Endodermal cell (in vitro differentiated cells): ENCODE data around the gene CABP1. TPM values are rescaled to one million over a fixed set of nuclear protein-coding genes. Genes with fewer than 3 reads are reported as not detected.

Experiments used
- DNase-seq: peaks from one replicate; pipeline ENCODE4 v3.0.0-alpha.2; 2017
- H3K27ac ChIP-seq: 2 replicates; pipeline ENCODE4 v1.5.1; 2013; ENCODE audit warnings: mild to moderate bottlenecking, low read depth, low read length, moderate library complexity
- H3K27me3 ChIP-seq: 2 replicates; pipeline ENCODE4 v1.6.1; 2013; ENCODE audit warnings: mild to moderate bottlenecking, low read length, moderate library complexity; ENCODE audit not compliant: insufficient read depth, control insufficient read depth, poor library complexity, severe bottlenecking
- H3K36me3 ChIP-seq: 2 replicates; pipeline ENCODE4 v1.7.0; 2013; ENCODE audit warnings: mild to moderate bottlenecking, low read length, moderate library complexity; ENCODE audit not compliant: control insufficient read depth, insufficient read depth
- H3K4me1 ChIP-seq: one replicate; pipeline ENCODE4 v1.7.0; 2013; ENCODE audit warnings: low read length; ENCODE audit not compliant: control insufficient read depth, insufficient read depth
- H3K4me3 ChIP-seq: 2 replicates; pipeline ENCODE4 v1.5.1; 2013; ENCODE audit warnings: mild to moderate bottlenecking, low read length, moderate library complexity
- H3K9ac ChIP-seq: 2 replicates; pipeline ENCODE4 v1.6.1; 2013; ENCODE audit warnings: mild to moderate bottlenecking, low read length, moderate library complexity; ENCODE audit not compliant: poor library complexity, severe bottlenecking; ENCODE audit errors: extremely low read depth
- H3K9me3 ChIP-seq: 2 replicates; pipeline ENCODE4 v1.6.1; 2013; ENCODE audit warnings: mild to moderate bottlenecking, low read length, moderate library complexity; ENCODE audit not compliant: control insufficient read depth
- H3K27ac Mint-ChIP-seq: 2 replicates; pipeline ENCODE4 v1.8.0; 2020; ENCODE audit warnings: mixed read lengths
- H3K27me3 Mint-ChIP-seq: 2 replicates; pipeline ENCODE4 v1.8.0; 2021; ENCODE audit warnings: mild to moderate bottlenecking, mixed read lengths; ENCODE audit not compliant: insufficient read depth
- H3K36me3 Mint-ChIP-seq: 2 replicates; pipeline ENCODE4 v1.8.0; 2020; ENCODE audit warnings: low read depth, mixed read lengths
- H3K4me1 Mint-ChIP-seq: 2 replicates; pipeline ENCODE4 v1.8.0; 2020; ENCODE audit warnings: mixed read lengths
- H3K4me3 Mint-ChIP-seq: 2 replicates; pipeline ENCODE4 v1.8.0; 2020; ENCODE audit warnings: mild to moderate bottlenecking, moderate library complexity, mixed read lengths
- H3K9me3 Mint-ChIP-seq: 2 replicates; pipeline ENCODE4 v1.8.0; 2020; ENCODE audit warnings: mild to moderate bottlenecking, mixed read lengths
- CTCF ChIP-seq: fragments of 200-600 bp; sonication (generic); conservative IDR thresholded peaks from 2 replicates; pipeline ENCODE4 v1.5.0; 2021; ENCODE audit warnings: antibody characterized with exemption, mild to moderate bottlenecking
- WGBS, 2 experiments: methylation state at CpG; one replicate each; pipeline versions ENCODE4 v1.1.5 to v1.1.7; 2013; ENCODE audit warnings: missing lambda C conversion rate in 2 of 2, mixed read lengths in 1 of 2; ENCODE audit not compliant: insufficient coverage in 1 of 2, insufficient read length in 1 of 2; 5-methylcytosine and 5-hydroxymethylcytosine counted together
- total RNA-seq, 2 donors: library from RNA; stranded (reverse); fragmentation: NEBNext Ultra II Directional in 1 of 2; extraction: Animal tissue kit (Norgen Biotek cat#: 25700) in 1 of 2; gene quantifications; 2 replicates in 1 of 2; 3 replicates in 1 of 2; pipeline ENCODE4 v1.2.1, GENCODE V29; 2021

Gene CABP1
- total RNA-seq, 2 donors from 2014 or later: 0.29 to 0.86 TPM

GRCh38 chr12:120649442-120650232 lies 9.2 kb downstream of the CABP1 start:
- H3K36me3 ChIP-seq: no peaks in the 10 kb centered on the region
- Mint-ChIP-seq H3K27ac (no peak overlapping the region), H3K36me3 (no peaks in the 10 kb centered on the region), H3K4me3 (peak overlapping the region; percentile 51), H3K9me3 (no peaks in the 10 kb centered on the region), H3K4me1 (peaks cover 13% of the 10 kb centered on the region), H3K27me3 (peaks cover 41% of the 10 kb centered on the region)
- peak; percentile 14 for TF ChIP-seq CTCF
- no peaks in the 10 kb centered on the region for H3K4me1 ChIP-seq
- H3K9ac ChIP-seq: no peak overlapping the region
- peak; percentile 75 for DNase-seq
- H3K4me3 ChIP-seq: no peak overlapping the region
- H3K9me3 ChIP-seq: no peaks in the 10 kb centered on the region
- H3K27ac ChIP-seq: no peak overlapping the region
- 45 to 64% methylated on average over 17 to 33 of the region's 33 CpGs for WGBS, 2 experiments
- peaks cover 33% of the 10 kb centered on the region for H3K27me3 ChIP-seq

DNA sequence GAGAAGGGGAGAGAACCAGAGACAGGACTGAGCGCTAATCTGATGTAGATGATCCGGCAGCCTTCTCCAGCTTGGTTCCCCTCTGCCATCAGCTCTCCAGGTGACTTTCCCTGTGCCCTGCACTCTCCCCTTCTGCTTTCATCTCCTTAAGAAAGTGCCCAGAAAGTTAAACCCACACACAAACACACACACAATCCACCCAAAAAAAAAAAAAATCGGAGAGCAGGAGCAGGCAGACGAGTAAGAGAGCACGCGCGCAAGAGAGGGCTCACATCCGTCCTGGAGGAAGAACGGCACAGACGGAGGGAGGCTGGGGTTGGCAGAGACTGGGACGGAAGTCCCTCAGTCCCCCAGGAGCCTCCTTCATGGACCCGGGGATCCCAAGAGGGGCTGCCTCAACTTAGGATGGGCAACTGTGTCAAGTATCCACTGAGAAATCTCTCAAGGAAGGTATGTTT lies 9.8 kb downstream of the CABP1 start:
- Mint-ChIP-seq H3K9me3 (no peaks in the 10 kb centered on the region), H3K27ac (no peak overlapping the region), H3K36me3 (no peaks in the 10 kb centered on the region), H3K4me1 (peaks cover 13% of the 10 kb centered on the region), H3K27me3 (peaks cover 35% of the 10 kb centered on the region), H3K4me3 (no peak overlapping the region)
- no peak overlapping the region for H3K27ac ChIP-seq
- H3K4me1 ChIP-seq: no peaks in the 10 kb centered on the region
- no peak overlapping the region for H3K4me3 ChIP-seq
- no peak for TF ChIP-seq CTCF
- 90 to 95% methylated on average over 7 to 12 of the region's 12 CpGs for WGBS, 2 experiments
- H3K9me3 ChIP-seq: no peaks in the 10 kb centered on the region
- peaks cover 27% of the 10 kb centered on the region for H3K27me3 ChIP-seq
- no peak overlapping the region for H3K9ac ChIP-seq
- H3K36me3 ChIP-seq: no peaks in the 10 kb centered on the region
- no peak for DNase-seq

DNA sequence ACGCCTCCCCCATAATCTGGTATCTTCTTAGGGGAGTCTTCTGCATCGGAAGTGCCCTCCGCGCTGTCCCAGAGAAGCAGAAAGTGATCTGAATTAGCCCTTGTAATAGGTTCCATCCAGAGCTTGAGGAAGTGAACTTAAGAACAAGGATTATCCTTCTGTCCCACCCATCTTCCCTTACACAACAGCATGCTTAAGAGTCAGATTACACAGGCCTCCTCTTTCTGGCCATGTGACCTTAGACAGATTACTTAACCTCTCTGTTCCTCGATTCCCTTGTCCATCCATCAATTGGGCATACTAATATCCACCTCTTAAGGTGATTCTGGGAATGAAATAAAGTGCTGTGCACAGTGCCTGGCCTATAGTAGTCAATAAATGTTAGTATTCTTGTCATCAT lies 11.4 kb downstream of the CABP1 start:
- H3K36me3 ChIP-seq: no peaks in the 10 kb centered on the region
- no peak overlapping the region for H3K27ac ChIP-seq
- H3K4me1 ChIP-seq: no peaks in the 10 kb centered on the region
- no peak for DNase-seq
- no peaks in the 10 kb centered on the region for H3K9me3 Mint-ChIP-seq
- H3K4me3 ChIP-seq: no peak overlapping the region
- WGBS, 2 experiments: 76 to 93% methylated on average over 3 to 5 of the region's 5 CpGs
- no peaks in the 10 kb centered on the region for H3K36me3 Mint-ChIP-seq
- H3K27ac Mint-ChIP-seq: no peak overlapping the region
- no peak for TF ChIP-seq CTCF
- no peak overlapping the region for H3K9ac ChIP-seq
- no peaks in the 10 kb centered on the region for H3K9me3 ChIP-seq
- no peak overlapping the region for H3K4me3 Mint-ChIP-seq
- peaks cover 18% of the 10 kb centered on the region for H3K27me3 ChIP-seq
- peaks cover 19% of the 10 kb centered on the region for H3K27me3 Mint-ChIP-seq
- peaks cover 13% of the 10 kb centered on the region for H3K4me1 Mint-ChIP-seq
